GM19240 (cell line): Measurements from ENCODE around the gene IL11RA.

Experiments
- DNase-seq: peaks from one replicate; pipeline ENCODE4 v3.0.0; 2011; ENCODE audit warnings: low spot score; ENCODE audit not compliant: insufficient read length

The IL11RA gene

GRCh38 chr9:34651876-34652601 lies at the start of gene IL11RA:
Gene IL11RA, plus strand, starts transcription at chr9:34652185. Its CDS starts 3,033 bp downstream, at chr9:34655218.
- DNase-seq: no peak

GRCh38 chr9:34603610-34604231 lies 48.3 kb upstream of the IL11RA start:
- peak; percentile 87 for DNase-seq

GRCh38 chr9:34606190-34606589 lies 45.8 kb upstream of the IL11RA start:
- DNase-seq: no peak

GRCh38 chr9:34606905-34607304 lies 45.1 kb upstream of the IL11RA start:
- DNase-seq: no peak

GRCh38 chr9:34607331-34607730 lies 44.7 kb upstream of the IL11RA start:
- no peak for DNase-seq

GRCh38 chr9:34610434-34611206 lies 41.4 kb upstream of the IL11RA start:
- no peak for DNase-seq

GRCh38 chr9:34611251-34611810 lies 40.7 kb upstream of the IL11RA start:
- no peak for DNase-seq

- peak; percentile 87 for DNase-seq
Measured at GRCh38 chr9:34611811-34612787, 39.9 kb upstream of the IL11RA start, which contains the start of gene RPP25L. Gene RPP25L, minus strand, starts transcription at chr9:34612097. Its CDS starts 801 bp downstream, at chr9:34611296.

- peak; percentile 47 for DNase-seq
Measured at GRCh38 chr9:34612788-34613390, 39.1 kb upstream of the IL11RA start.

- DNase-seq: no peak
Measured at GRCh38 chr9:34615132-34615531, 36.9 kb upstream of the IL11RA start.

GRCh38 chr9:34620061-34620994 lies 31.7 kb upstream of the IL11RA start, which contains the start of gene DCTN3:
Gene DCTN3, minus strand, starts transcription at chr9:34620495. Its CDS starts 31 bp downstream, at chr9:34620464.
- peak; percentile 99 for DNase-seq

- no peak for DNase-seq
Measured at GRCh38 chr9:34623374-34624235, 28.4 kb upstream of the IL11RA start.

GRCh38 chr9:34624475-34625185 lies 27.4 kb upstream of the IL11RA start:
- DNase-seq: no peak

- no peak for DNase-seq
Measured at GRCh38 chr9:34625186-34625486, 26.8 kb upstream of the IL11RA start.

- DNase-seq: no peak
Measured at GRCh38 chr9:34627716-34628655, 24.0 kb upstream of the IL11RA start.
